HCT116 (cell line): ENCODE data around the gene LAPTM4A. TPM values are rescaled to one million over a fixed set of nuclear protein-coding genes. Genes with fewer than 3 reads are reported as not detected.

ENCODE experiments used
- ATAC-seq: fragments of 200-7000 bp; cut with Tn5 transposase; 2 replicates; pipeline ENCODE4 v1.9.1; 2020; ENCODE audit warnings: mild to moderate bottlenecking, moderate library complexity
- BruUV-seq: library from RNA; stranded (reverse); fragments of 400-500 nt; replicated peaks from 2 replicates; lab custom pipeline; 2021; lab: Mats Ljungman, UMichigan
- CTCF ChIA-PET: fragments of 300-600 bp; sonication (Branson Sonifier 250); formaldehyde crosslinking; loops from one replicate; lab custom pipeline; 2021; ENCODE audit warnings: antibody characterized with exemption; lab: Charles Lee
- POLR2A ChIA-PET: fragments of 300-600, 350-600 bp; sonication (Branson Sonifier 250); formaldehyde crosslinking; loops from one replicate; lab custom pipeline; 2021; ENCODE audit warnings: antibody characterized with exemption; lab: Charles Lee
- RAD21 ChIA-PET, 2 experiments: fragments of 300-600 bp; sonication (Branson Sonifier 250); formaldehyde crosslinking; loops; one replicate each; lab custom pipeline; 2023; ENCODE audit warnings: low total read pairs in 2 of 2; ENCODE audit not compliant: uncharacterized antibody in 2 of 2, unreplicated experiment in 2 of 2, low non-redundant PET in 1 of 2; lab: Charles Lee
- DNase-seq: peaks from one replicate; pipeline ENCODE4 v3.0.0-alpha.2; 2010; ENCODE audit warnings: low read depth, low spot score
- H2AFZ ChIP-seq: fragments of 200-600 bp; shearing (Covaris generic), sonication (generic); 2 replicates; pipeline ENCODE4 v1.6.1; 2017; ENCODE audit warnings: low read depth, mixed run types, mixed read lengths, antibody characterized with exemption, low read length; ENCODE audit not compliant: poor library complexity, severe bottlenecking
- H3K27ac ChIP-seq: 2 replicates; pipeline ENCODE4 v1.5.1; 2012; ENCODE audit warnings: low read depth, low read length
- H3K27me3 ChIP-seq: fragments of 200-600 bp; sonication (generic); 2 replicates; pipeline ENCODE4 v1.6.1; 2016; ENCODE audit warnings: mixed run types, low read length, mixed read lengths; ENCODE audit not compliant: insufficient read depth
- H3K36me3 ChIP-seq, 2 experiments: fragments of 200-500 bp in 1 of 2; fragments of 200-600 bp in 1 of 2; sonication (Bioruptor generic) in 1 of 2; sonication (generic) in 1 of 2; 2 replicates each; pipeline versions ENCODE4 v1.5.1 to v1.6.1; 2014 to 2016; ENCODE audit warnings: low read length in 2 of 2, inconsistent platforms in 1 of 2, mixed read lengths in 1 of 2, mixed run types in 1 of 2; ENCODE audit not compliant: insufficient read depth in 2 of 2, control insufficient read depth in 1 of 2
- H3K4me1 ChIP-seq, 2 experiments: fragments of 200-600 bp in 1 of 2; sonication (generic) in 1 of 2; 2 replicates each; pipeline versions ENCODE4 v1.5.1 to v1.6.1; 2012 to 2017; ENCODE audit warnings: low read length in 2 of 2, inconsistent platforms in 1 of 2, mild to moderate bottlenecking in 1 of 2, mixed read lengths in 1 of 2, mixed run types in 1 of 2, moderate library complexity in 1 of 2; ENCODE audit not compliant: insufficient read depth in 2 of 2, control insufficient read depth in 1 of 2
- H3K4me2 ChIP-seq: fragments of 200-600 bp; sonication (generic); 2 replicates; pipeline ENCODE4 v1.6.1; 2017; ENCODE audit warnings: mixed run types, low read length, mixed read lengths
- H3K4me3 ChIP-seq, 2 experiments: fragments of 200-600 bp in 1 of 2; sonication (generic) in 1 of 2; replicated peaks in 1 of 2; 2 replicates each; pipeline ENCODE4 v1.5.1; 2011 to 2016; ENCODE audit warnings: low read length in 2 of 2, control low read depth in 1 of 2, low read depth in 1 of 2, mild to moderate bottlenecking in 1 of 2, mixed read lengths in 1 of 2, mixed run types in 1 of 2
- H3K79me2 ChIP-seq: fragments of 200-600 bp; sonication (generic); 2 replicates; pipeline ENCODE4 v1.6.1; 2017; ENCODE audit warnings: mild to moderate bottlenecking, mixed run types, low read length, moderate library complexity, mixed read lengths; ENCODE audit not compliant: insufficient read depth
- H3K9ac ChIP-seq: fragments of 200-600 bp; sonication (generic); 2 replicates; pipeline ENCODE4 v1.6.1; 2016; ENCODE audit warnings: low read length, mixed read lengths
- H3K9me2 ChIP-seq: fragments of 200-600 bp; sonication (generic), shearing (Covaris generic); 2 replicates; pipeline ENCODE4 v1.6.1; 2017; ENCODE audit warnings: mixed run types, mild to moderate bottlenecking, moderate library complexity; ENCODE audit not compliant: insufficient read depth
- H3K9me3 ChIP-seq, 2 experiments: fragments of 200-500 bp in 1 of 2; fragments of 200-600 bp in 1 of 2; sonication (Bioruptor generic) in 1 of 2; sonication (generic) in 1 of 2; 2 replicates each; pipeline ENCODE4 v1.6.1; 2014 to 2017; ENCODE audit warnings: low read length in 2 of 2, mixed read lengths in 2 of 2, inconsistent platforms in 1 of 2, low read depth in 1 of 2, mild to moderate bottlenecking in 1 of 2, mixed run types in 1 of 2, moderate library complexity in 1 of 2; ENCODE audit not compliant: control insufficient read depth in 1 of 2, insufficient read depth in 1 of 2
- H4K20me1 ChIP-seq: fragments of 200-600 bp; sonication (generic), shearing (Covaris generic); 2 replicates; pipeline ENCODE4 v1.6.1; 2017; ENCODE audit warnings: mixed run types, mild to moderate bottlenecking, moderate library complexity; ENCODE audit not compliant: insufficient read depth
- ATF3 ChIP-seq: IDR thresholded peaks from 2 replicates; pipeline ENCODE4 v1.6.1; 2012
- CBX3 ChIP-seq: IDR thresholded peaks from 2 replicates; pipeline ENCODE4 v1.6.1; 2012; ENCODE audit warnings: low read depth
- CTCF ChIP-seq, 3 experiments: fragments of 200-600 bp in 1 of 3; sonication (generic) in 1 of 3; IDR thresholded peaks in 2 of 3; conservative IDR thresholded peaks in 1 of 3; 2 replicates each; pipeline ENCODE4 v1.5.1; 2012 to 2017; ENCODE audit warnings: low read depth in 2 of 3, low read length in 2 of 3, antibody characterized with exemption in 1 of 3, borderline replicate concordance in 1 of 3, control low read depth in 1 of 3, mild to moderate bottlenecking in 1 of 3, mixed read lengths in 1 of 3, mixed run types in 1 of 3, moderate library complexity in 1 of 3; ENCODE audit not compliant: insufficient read depth in 1 of 3
- EZH2 ChIP-seq: fragments of 200-600 bp; sonication (generic); IDR thresholded peaks from 2 replicates; pipeline ENCODE4 v1.6.1; 2017; ENCODE audit warnings: antibody characterized with exemption, mixed run types
- JUND ChIP-seq: IDR thresholded peaks from 2 replicates; pipeline ENCODE4 v1.6.1; 2012
- POLR2A ChIP-seq: IDR thresholded peaks from 2 replicates; pipeline ENCODE4 v1.7.0; 2011; ENCODE audit warnings: borderline replicate concordance; ENCODE audit not compliant: insufficient read depth, insufficient read length; ENCODE audit errors: extremely low read depth
- POLR2AphosphoS5 ChIP-seq: IDR thresholded peaks from 2 replicates; pipeline ENCODE4 v1.6.1; 2011; ENCODE audit warnings: mild to moderate bottlenecking, low read depth, low read length, moderate library complexity
- REST ChIP-seq: IDR thresholded peaks from 2 replicates; pipeline ENCODE4 v1.6.1; 2012; ENCODE audit warnings: low read depth
- SP1 ChIP-seq: IDR thresholded peaks from 2 replicates; pipeline ENCODE4 v1.6.1; 2012; ENCODE audit warnings: low read depth
- TCF7L2 ChIP-seq: IDR thresholded peaks from 2 replicates; pipeline ENCODE4 v1.7.0; 2011; ENCODE audit warnings: borderline replicate concordance, inconsistent platforms; ENCODE audit not compliant: insufficient read depth, insufficient read length; ENCODE audit errors: extremely low read depth
- ZBTB33 ChIP-seq: IDR thresholded peaks from 2 replicates; pipeline ENCODE4 v1.6.1; 2011; ENCODE audit warnings: mild to moderate bottlenecking, low read length, moderate library complexity; ENCODE audit not compliant: insufficient replicate concordance; ENCODE audit errors: extremely low read depth
- intact Hi-C: fragments of 100-400 bp; cut with micrococcal nuclease; formaldehyde crosslinking; loops from 2 replicates; pipeline ENCODE4 v1.10.0; 2022
- total RNA-seq: library from RNA; stranded (reverse); gene quantifications from one replicate; pipeline ENCODE4 v1.2.1, GENCODE V29; 2021; ENCODE audit not compliant: unreplicated experiment

The LAPTM4A gene
- total RNA-seq, 1 experiment from 2014 or later, result 84.5 TPM

DNA sequence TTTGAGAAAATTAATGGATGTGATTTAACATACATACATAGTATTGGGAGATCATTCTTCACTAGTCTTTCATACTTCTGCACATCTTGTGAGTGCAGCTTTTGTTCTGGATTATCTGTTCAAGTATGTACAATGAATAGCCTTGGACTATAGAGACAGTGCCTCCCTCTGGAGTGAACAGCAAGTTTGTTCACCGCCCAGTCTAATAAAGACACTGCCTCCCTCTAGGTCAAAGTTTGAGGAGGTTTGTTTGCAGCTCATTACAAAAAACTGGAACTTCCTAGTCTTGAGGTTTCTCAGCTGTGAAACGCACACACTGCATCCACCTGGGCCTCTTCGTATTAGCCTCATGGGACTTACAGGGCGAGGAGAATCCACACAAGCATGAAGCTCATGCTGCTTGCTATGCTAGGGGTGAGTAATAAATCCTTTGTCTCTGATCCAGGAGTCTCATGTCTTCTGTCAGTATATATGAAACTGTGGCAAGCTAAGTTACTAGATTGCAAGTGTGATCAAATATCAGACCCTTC lies 26.0 kb upstream of the LAPTM4A start:
- DNase-seq (no peak), ATAC-seq (no peak)
- no peaks in the 10 kb centered on the region for H3K27me3 ChIP-seq
- H3K4me1 ChIP-seq, result no peaks in the 10 kb centered on the region
- H3K9me3 ChIP-seq, result no peaks in the 10 kb centered on the region
- no TSS peak for BruUV-seq
- RAD21 ChIA-PET, result no interaction called here
- no peak overlapping the region for H3K9ac ChIP-seq
- H3K79me2 ChIP-seq, result no peaks in the 10 kb centered on the region
- no peak overlapping the region for H3K4me2 ChIP-seq
- no peaks in the 10 kb centered on the region for H3K9me2 ChIP-seq
- intact Hi-C loops, result no loop called here
- POLR2A ChIA-PET, result no interaction called here
- no peak overlapping the region for H2AFZ ChIP-seq
- CTCF ChIA-PET, result interaction anchor here (1.3 kb wide), 1 partner anchor 62 kb away, joined by 3 read pairs; no protein-coding TSS in a partner anchor
- H3K36me3 ChIP-seq, result no peaks in the 10 kb centered on the region
- no peak overlapping the region for H3K4me3 ChIP-seq
- no peak overlapping the region for H3K27ac ChIP-seq
- no peaks in the 10 kb centered on the region for H4K20me1 ChIP-seq
- no peak for TF ChIP-seq CBX3
- no peak for TF ChIP-seq EZH2
- TF ChIP-seq JUND, result no peak
- TF ChIP-seq TCF7L2, result no peak
- no peak for TF ChIP-seq POLR2AphosphoS5
- TF ChIP-seq REST, result no peak
- no peak for TF ChIP-seq SP1
- TF ChIP-seq CTCF (IDR thresholded peaks at IDR 0.05 in 2 of 3, conservative IDR thresholded peaks at IDR 0.05 in 1 of 3; ENCODE audit: borderline replicate concordance in 1 of 3, insufficient read depth in 1 of 3, low read depth in 2 of 3, low read length in 2 of 3), result no peak
- no peak for TF ChIP-seq ATF3
- no peak for TF ChIP-seq POLR2A
- TF ChIP-seq ZBTB33, result no peak
